Right lobe of liver (tissue), 4 donors: ENCODE data around the gene AGPAT1.

Source experiments
- CTCF ChIP-seq, 4 donors: fragments of 200-600 bp in 3 of 4; fragments of 450-650 bp in 1 of 4; IDR thresholded peaks; one replicate each; pipeline versions ENCODE4 v1.5.1 to v1.8.0; 2016 to 2022; ENCODE audit warnings: antibody characterized with exemption in 4 of 4, mild to moderate bottlenecking in 2 of 4
- POLR2A ChIP-seq: fragments of 450-650 bp; IDR thresholded peaks from one replicate; pipeline ENCODE4 v1.6.1; 2017; ENCODE audit warnings: antibody characterized with exemption, mild to moderate bottlenecking
- donor health status: DM: no; HTN: no; CAD: no.
- donor health status: DM: no; HTN: no; CAD: no.
- donor health status: DM: no; HTN: yes; CAD: no.

- TF ChIP-seq CTCF (IDR thresholded peaks at IDR 0.05): no peak
- no peak for TF ChIP-seq POLR2A
These were observed 8.6 kb downstream of the AGPAT1 start for GRCh38 chr6:32167154-32167760.
